ENCODE results near the gene ZC3H4. TPM values are rescaled to one million over a fixed set of nuclear protein-coding genes. Genes with fewer than 3 reads are reported as not detected.
"Not testable (repeated sequence)": the region's sequence is repeated elsewhere in the genome, so short reads cannot be mapped to it uniquely, and the experiment has no call there.

Gene ZC3H4
- total RNA-seq, 1 donor: 20.4 TPM

- no peak overlapping the region for H3K4me3 ChIP-seq (ENCODE audit: low read depth, low read length)
- no peak for TF ChIP-seq CTCF (IDR thresholded peaks at IDR 0.05; ENCODE audit: insufficient read depth, low read length)
- no peak for DNase-seq (ENCODE audit: low read depth)
Measured at GRCh38 chr19:47084879-47085439, 28.6 kb downstream of the ZC3H4 start.

- TF ChIP-seq CTCF (IDR thresholded peaks at IDR 0.05; ENCODE audit: insufficient read depth, low read length): no peak
- no peak for DNase-seq (ENCODE audit: low read depth)
- H3K4me3 ChIP-seq (ENCODE audit: low read depth, low read length): no peak overlapping the region
Measured at GRCh38 chr19:47082493-47082892, 31.1 kb downstream of the ZC3H4 start.

- no peak overlapping the region for H3K4me3 ChIP-seq (ENCODE audit: low read depth, low read length)
- no peak for DNase-seq (ENCODE audit: low read depth)
- TF ChIP-seq CTCF (IDR thresholded peaks at IDR 0.05; ENCODE audit: insufficient read depth, low read length): no peak
Measured at GRCh38 chr19:47081095-47081494, 32.5 kb downstream of the ZC3H4 start.

- not testable (repeated sequence) for DNase-seq (ENCODE audit: low read depth); H3K4me3 ChIP-seq (ENCODE audit: low read depth, low read length)
Measured at GRCh38 chr19:47078351-47078750, 35.2 kb downstream of the ZC3H4 start.

GRCh38 chr19:47075941-47076340, 37.6 kb downstream of the ZC3H4 start:
- H3K4me3 ChIP-seq (ENCODE audit: low read depth, low read length): no peak overlapping the region

GRCh38 chr19:47075179-47075810, 38.3 kb downstream of the ZC3H4 start:
- H3K4me3 ChIP-seq (ENCODE audit: low read depth, low read length): no peak overlapping the region
- DNase-seq (ENCODE audit: low read depth): no peak
- no peak for TF ChIP-seq CTCF (IDR thresholded peaks at IDR 0.05; ENCODE audit: insufficient read depth, low read length)

More at GRCh38 chr19:47075941-47076340, 37.6 kb downstream of the ZC3H4 start:
- no peak for DNase-seq (ENCODE audit: low read depth)
- TF ChIP-seq CTCF (IDR thresholded peaks at IDR 0.05; ENCODE audit: insufficient read depth, low read length): no peak

GRCh38 chr19:47074621-47075020, 39.0 kb downstream of the ZC3H4 start:
- H3K4me3 ChIP-seq (ENCODE audit: low read depth, low read length): no peak overlapping the region
- no peak for DNase-seq (ENCODE audit: low read depth)
- no peak for TF ChIP-seq CTCF (IDR thresholded peaks at IDR 0.05; ENCODE audit: insufficient read depth, low read length)

Data from fibroblast of the aortic adventitia (primary cell).